GM20000 (cell line): Measurements from ENCODE around the gene NKD1.

Experiments used
- DNase-seq: peaks from one replicate; pipeline ENCODE4 v3.0.0; 2012; ENCODE audit warnings: low spot score
- CTCF ChIP-seq: IDR thresholded peaks from 2 replicates; pipeline ENCODE4 v1.5.1; 2012; ENCODE audit warnings: mild to moderate bottlenecking, control low read depth; ENCODE audit errors: extremely low read depth, missing control alignments

Gene NKD1

GRCh38 chr16:50593410-50594150, 45.4 kb downstream of the NKD1 start:
- no peak for DNase-seq
- no peak for TF ChIP-seq CTCF

- no peak for DNase-seq
- no peak for TF ChIP-seq CTCF
These were observed 46.4 kb downstream of the NKD1 start for GRCh38 chr16:50594308-50595260.

DNA sequence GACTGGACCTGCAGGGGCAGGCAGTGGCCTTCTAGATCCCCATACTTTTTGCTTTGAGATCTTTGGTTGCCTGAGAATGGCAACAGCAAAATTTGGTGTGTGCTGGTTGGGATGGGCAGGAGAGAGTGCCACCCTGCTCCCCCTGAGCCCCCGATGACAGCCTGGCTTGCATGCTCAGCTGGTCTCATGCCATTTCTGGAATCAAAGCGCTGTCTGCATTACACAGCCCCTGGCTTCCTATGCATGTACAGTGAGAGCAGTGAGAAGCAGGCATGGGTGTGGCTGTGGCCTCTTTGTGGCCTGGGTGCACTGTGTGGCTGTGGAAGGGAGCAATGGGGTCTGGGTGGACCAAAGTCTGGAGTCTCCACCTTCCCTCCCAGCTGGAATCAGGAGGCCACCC, 47.7 kb downstream of the NKD1 start:
- no peak for DNase-seq
- no peak for TF ChIP-seq CTCF

GRCh38 chr16:50596762-50597450, 48.7 kb downstream of the NKD1 start:
- no peak for TF ChIP-seq CTCF
- DNase-seq: no peak

DNA sequence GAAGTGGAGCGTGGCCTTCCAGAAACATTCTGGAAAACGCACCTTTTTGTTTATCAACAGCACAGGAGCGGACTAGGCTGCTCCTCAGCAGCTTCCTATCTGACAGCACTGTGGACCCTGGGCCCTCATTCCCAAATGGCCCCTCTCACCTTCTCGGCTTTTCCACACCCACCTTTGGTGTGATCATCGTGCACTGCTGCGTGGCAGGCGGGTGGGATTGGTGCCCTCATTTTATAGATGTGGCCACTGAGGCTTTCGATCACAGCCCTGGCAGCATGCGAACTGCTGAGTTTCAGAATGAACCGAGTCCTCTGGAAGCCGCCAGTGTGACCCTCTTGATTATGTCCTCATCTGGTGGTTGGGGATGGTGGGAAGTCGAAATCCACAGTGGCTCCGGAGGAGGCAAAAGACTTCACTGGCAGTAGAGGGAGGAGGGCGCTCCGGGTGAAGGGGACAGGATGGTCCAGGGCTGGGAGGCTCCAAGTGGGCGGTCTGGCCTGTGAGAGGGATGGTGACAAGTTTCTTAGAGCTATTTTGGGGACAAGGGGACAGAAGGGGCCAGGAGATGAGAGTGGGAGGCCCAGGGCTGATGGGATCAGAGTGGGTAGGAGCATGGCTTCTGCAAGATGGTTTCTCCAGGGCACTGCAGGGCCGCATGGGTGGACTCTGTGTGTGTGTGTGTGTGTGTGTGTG, 49.5 kb downstream of the NKD1 start:
- DNase-seq: no peak
- no peak for TF ChIP-seq CTCF

- DNase-seq: no peak
- no peak for TF ChIP-seq CTCF
These were observed 50.2 kb downstream of the NKD1 start for GRCh38 chr16:50598256-50598894.
